GM18508 (cell line): ENCODE results near the gene ACP5.

Experiments
- ATAC-seq: cut with Tn5 transposase; IDR thresholded peaks from one replicate; pipeline ENCODE4 v1.9.1; 2021; ENCODE audit warnings: moderate number of reproducible peaks; ENCODE audit not compliant: insufficient read depth, unreplicated experiment

ACP5 gene

GRCh38 chr19:11550265-11550664 lies 27.2 kb downstream of the ACP5 start:
- no peak for ATAC-seq

- ATAC-seq = no peak
Observed at GRCh38 chr19:11549386-11549953, 28.0 kb downstream of the ACP5 start.

GRCh38 chr19:11547929-11548700 lies 29.3 kb downstream of the ACP5 start:
- no peak for ATAC-seq

- no peak for ATAC-seq
Observed at GRCh38 chr19:11541238-11541637, 36.2 kb downstream of the ACP5 start.

- no peak for ATAC-seq
Observed at GRCh38 chr19:11540645-11541044, 36.8 kb downstream of the ACP5 start.

- no peak for ATAC-seq
Observed at GRCh38 chr19:11539495-11540365, 37.7 kb downstream of the ACP5 start.

- no peak for ATAC-seq
Observed at GRCh38 chr19:11538232-11539036, 39.0 kb downstream of the ACP5 start, which contains the start of gene CNN1. TSS of gene CNN1 (plus strand) at chr19:11538851. CDS start at chr19:11538928, 77 bp downstream.

GRCh38 chr19:11535792-11536595 lies 41.5 kb downstream of the ACP5 start:
- ATAC-seq = no peak

- ATAC-seq = no peak
Observed at GRCh38 chr19:11534948-11535347, 42.5 kb downstream of the ACP5 start.

GRCh38 chr19:11534538-11534937 lies 42.9 kb downstream of the ACP5 start:
- ATAC-seq = no peak

- no peak for ATAC-seq
Observed at GRCh38 chr19:11530432-11530831, 47.0 kb downstream of the ACP5 start.

- peak; percentile 60 for ATAC-seq
Observed at GRCh38 chr19:11528551-11529341, 48.7 kb downstream of the ACP5 start, which contains the start of gene ECSIT. TSS of gene ECSIT (minus strand) at chr19:11529134. CDS start at chr19:11519170, 9,964 bp downstream.
